PC-9 (cell line): ENCODE data around the gene MRPL18. TPM values are rescaled to one million over a fixed set of nuclear protein-coding genes. Genes with fewer than 3 reads are reported as not detected.
"Not testable (repeated sequence)": the region's sequence is repeated elsewhere in the genome, so short reads cannot be mapped to it uniquely, and the experiment has no call there.

Experiments used
- BruUV-seq: library from RNA; stranded (reverse); fragments of 400-500 nt; replicated peaks from 2 replicates; lab custom pipeline; 2021; lab: Mats Ljungman, UMichigan
- CTCF ChIA-PET: fragments of 300-600 bp; sonication (Branson Sonifier 250); formaldehyde crosslinking; loops from one replicate; lab custom pipeline; 2022; ENCODE audit warnings: antibody characterized with exemption; lab: Charles Lee
- POLR2A ChIA-PET: fragments of 300-600 bp; sonication (Branson Sonifier 250); formaldehyde crosslinking; loops from one replicate; lab custom pipeline; 2022; ENCODE audit warnings: antibody characterized with exemption; ENCODE audit not compliant: unreplicated experiment; lab: Charles Lee
- DNase-seq, 2 experiments: peaks; one replicate each; pipeline versions ENCODE4 v3.0.0 to v3.0.0-alpha.2; 2015 to 2022; ENCODE audit warnings: mixed read lengths in 1 of 2
- H2AFZ ChIP-seq: fragments of 200-600 bp; sonication (generic); 2 replicates; pipeline ENCODE4 v1.8.1; 2017; ENCODE audit warnings: antibody characterized with exemption
- H3F3A ChIP-seq: fragments of 200-600 bp; sonication (generic); 2 replicates; pipeline ENCODE4 v1.8.1; 2017; ENCODE audit warnings: antibody characterized with exemption, mild to moderate bottlenecking, low read depth; ENCODE audit not compliant: insufficient read depth
- H3K27ac ChIP-seq: fragments of 200-600 bp; sonication (generic); 2 replicates; pipeline ENCODE4 v1.6.1; 2016; ENCODE audit warnings: mixed run types
- H3K27me3 ChIP-seq: fragments of 200-600 bp; sonication (generic); 2 replicates; pipeline ENCODE4 v1.6.1; 2016; ENCODE audit warnings: low read depth, mixed run types; ENCODE audit not compliant: insufficient read depth
- H3K36me3 ChIP-seq: fragments of 200-600 bp; sonication (generic); 2 replicates; pipeline ENCODE4 v1.6.1; 2016; ENCODE audit warnings: low read depth, mixed run types
- H3K4me1 ChIP-seq: fragments of 200-600 bp; sonication (generic); replicated peaks from 2 replicates; pipeline ENCODE4 v1.6.1; 2016; ENCODE audit warnings: mixed run types; ENCODE audit not compliant: insufficient read depth
- H3K4me2 ChIP-seq: fragments of 200-600 bp; sonication (generic); 2 replicates; pipeline ENCODE4 v1.6.1; 2017; ENCODE audit warnings: mixed run types
- H3K4me3 ChIP-seq: fragments of 200-600 bp; sonication (generic); 2 replicates; pipeline ENCODE4 v1.6.1; 2016; ENCODE audit warnings: mixed run types
- H3K79me2 ChIP-seq: fragments of 200-600 bp; sonication (generic); 2 replicates; pipeline ENCODE4 v1.6.1; 2017; ENCODE audit warnings: low read depth, mixed run types
- H3K9me2 ChIP-seq: fragments of 200-600 bp; sonication (generic); 2 replicates; pipeline ENCODE4 v1.8.1; 2017; ENCODE audit warnings: mild to moderate bottlenecking; ENCODE audit not compliant: insufficient read depth
- H3K9me3 ChIP-seq: fragments of 200-600 bp; sonication (generic); 2 replicates; pipeline ENCODE4 v1.8.1; 2016; ENCODE audit warnings: low read depth; ENCODE audit not compliant: insufficient read depth
- H4K20me1 ChIP-seq: fragments of 200-600 bp; sonication (generic); 2 replicates; pipeline ENCODE4 v1.8.1; 2017; ENCODE audit not compliant: insufficient read depth
- CTCF ChIP-seq: fragments of 200-600 bp; sonication (generic); conservative IDR thresholded peaks from 2 replicates; pipeline ENCODE4 v1.6.1; 2017; ENCODE audit warnings: mixed run types, antibody characterized with exemption, mild to moderate bottlenecking, moderate library complexity
- EZH2 ChIP-seq: fragments of 200-600 bp; sonication (generic); IDR thresholded peaks from 2 replicates; pipeline ENCODE4 v1.8.0; 2017; ENCODE audit warnings: antibody characterized with exemption, low read depth
- intact Hi-C: fragments of 100-400 bp; cut with micrococcal nuclease; formaldehyde crosslinking; loops from one replicate; pipeline ENCODE4 v1.10.0; 2022; ENCODE audit not compliant: unreplicated experiment
- total RNA-seq: library from RNA; stranded (reverse); gene quantifications from 2 replicates; pipeline ENCODE4 v1.2.3, GENCODE V29; 2021

Gene MRPL18
- total RNA-seq, 1 experiment from 2014 or later = 54.4 TPM

GRCh38 chr6:159821726-159822125 is 31.5 kb downstream of the MRPL18 start:
- no peak overlapping the region for H3K4me2 ChIP-seq
- no peaks in the 10 kb centered on the region for H3K4me1 ChIP-seq
- H3F3A ChIP-seq = no peaks in the 10 kb centered on the region
- intact Hi-C loops = no loop called here
- ChIA-PET CTCF (no interaction called here), POLR2A (interaction anchor here (0.7 kb wide), 1 partner anchor 383 kb away, joined by 4 read pairs; no protein-coding TSS in a partner anchor)
- BruUV-seq = no TSS peak
- no peak overlapping the region for H2AFZ ChIP-seq
- H3K27ac ChIP-seq = no peak overlapping the region
- no peak for DNase-seq
- H3K36me3 ChIP-seq = no peaks in the 10 kb centered on the region
- peaks cover 45% of the 10 kb centered on the region for H3K27me3 ChIP-seq
- no peaks in the 10 kb centered on the region for H3K9me2 ChIP-seq
- H4K20me1 ChIP-seq = no peaks in the 10 kb centered on the region
- TF ChIP-seq EZH2 = no peak
- TF ChIP-seq CTCF = no peak
- H3K79me2 ChIP-seq = no peaks in the 10 kb centered on the region
- H3K4me3 ChIP-seq = no peak overlapping the region
- no peaks in the 10 kb centered on the region for H3K9me3 ChIP-seq

GRCh38 chr6:159823953-159824352 is 33.7 kb downstream of the MRPL18 start:
- Histone ChIP-seq H2AFZ (no peak overlapping the region), H3K9me2 (no peaks in the 10 kb centered on the region), H3K4me2 (no peak overlapping the region), H3K27me3 (peaks cover 25% of the 10 kb centered on the region), H3F3A (no peaks in the 10 kb centered on the region), H4K20me1 (no peaks in the 10 kb centered on the region), H3K4me1 (no peaks in the 10 kb centered on the region), H3K9me3 (no peaks in the 10 kb centered on the region), H3K27ac (no peak overlapping the region), H3K79me2 (no peaks in the 10 kb centered on the region), H3K36me3 (no peaks in the 10 kb centered on the region), H3K4me3 (no peak overlapping the region)
- TF ChIP-seq CTCF = no peak
- DNase-seq = no peak
- CTCF ChIA-PET = no interaction called here
- no TSS peak for BruUV-seq
- POLR2A ChIA-PET = no interaction called here
- intact Hi-C loops = no loop called here

- H4K20me1 ChIP-seq, H2AFZ ChIP-seq, POLR2A ChIA-PET, H3K9me3 ChIP-seq, H3K36me3 ChIP-seq, intact Hi-C loops, H3K9me2 ChIP-seq, H3K79me2 ChIP-seq, H3K4me2 ChIP-seq, H3K4me3 ChIP-seq, H3K27ac ChIP-seq, H3K4me1 ChIP-seq, CTCF ChIA-PET, DNase-seq, H3F3A ChIP-seq, BruUV-seq: not testable (repeated sequence)
- peaks cover 18% of the 10 kb centered on the region for H3K27me3 ChIP-seq
Measured at GRCh38 chr6:159824690-159825089, 34.4 kb downstream of the MRPL18 start.

- H2AFZ ChIP-seq = no peak overlapping the region
- no peak for TF ChIP-seq EZH2
- no peak for TF ChIP-seq CTCF
- no peaks in the 10 kb centered on the region for H3K9me3 ChIP-seq
- H3K27me3 ChIP-seq = peaks cover 6% of the 10 kb centered on the region; the same call in 1 of the 2 replicates
- ChIA-PET POLR2A (no interaction called here), CTCF (no interaction called here)
- no TSS peak for BruUV-seq
- intact Hi-C loops = no loop called here
- H3K4me1 ChIP-seq = no peaks in the 10 kb centered on the region
- no peak overlapping the region for H3K27ac ChIP-seq
- H3K4me3 ChIP-seq = no peak overlapping the region
- H3F3A ChIP-seq = no peaks in the 10 kb centered on the region
- H4K20me1 ChIP-seq = no peaks in the 10 kb centered on the region
- no peaks in the 10 kb centered on the region for H3K79me2 ChIP-seq
- no peaks in the 10 kb centered on the region for H3K9me2 ChIP-seq
- H3K4me2 ChIP-seq = no peak overlapping the region
- no peak for DNase-seq
- H3K36me3 ChIP-seq = no peaks in the 10 kb centered on the region
Measured at GRCh38 chr6:159826004-159826403, 35.7 kb downstream of the MRPL18 start.
